KMS-11 (cell line): ENCODE measurements around the gene NAA35.

Experiments used
- H2AFZ ChIP-seq: fragments of 200-600 bp; sonication (generic); 2 replicates; pipeline ENCODE4 v1.6.1; 2016; ENCODE audit warnings: antibody characterized with exemption, mixed run types, low read depth
- H3K27ac ChIP-seq: fragments of 200-600 bp; sonication (generic); 2 replicates; pipeline ENCODE4 v1.6.1; 2016; ENCODE audit warnings: mild to moderate bottlenecking, mixed run types
- H3K27me3 ChIP-seq: fragments of 200-600 bp; sonication (generic); 2 replicates; pipeline ENCODE4 v1.6.1; 2017; ENCODE audit warnings: mild to moderate bottlenecking, low read depth, mixed run types, moderate library complexity; ENCODE audit not compliant: insufficient read depth
- H3K36me3 ChIP-seq: fragments of 200-600 bp; sonication (generic); 2 replicates; pipeline ENCODE4 v1.6.1; 2017; ENCODE audit warnings: mild to moderate bottlenecking, mixed run types; ENCODE audit not compliant: insufficient read depth
- H3K4me1 ChIP-seq: fragments of 200-600 bp; sonication (generic); 2 replicates; pipeline ENCODE4 v1.6.1; 2016; ENCODE audit warnings: mild to moderate bottlenecking, low read depth, mixed run types; ENCODE audit not compliant: poor library complexity, severe bottlenecking
- H3K4me2 ChIP-seq: fragments of 200-600 bp; sonication (generic); 2 replicates; pipeline ENCODE4 v1.7.0; 2016; ENCODE audit warnings: mild to moderate bottlenecking, mixed run types
- H3K4me3 ChIP-seq: fragments of 200-600 bp; sonication (generic); IDR thresholded peaks from 2 replicates; pipeline ENCODE4 v1.6.1; 2017; ENCODE audit warnings: low read depth, low read length, mixed read lengths; ENCODE audit not compliant: insufficient read depth
- H3K79me2 ChIP-seq: fragments of 200-600 bp; sonication (generic); 2 replicates; pipeline ENCODE4 v1.6.1; 2016; ENCODE audit warnings: low read depth, mixed run types; ENCODE audit not compliant: insufficient read depth
- H3K9ac ChIP-seq: fragments of 200-600 bp; sonication (generic); 2 replicates; pipeline ENCODE4 v1.6.1; 2016; ENCODE audit warnings: mild to moderate bottlenecking, mixed run types
- H4K20me1 ChIP-seq: fragments of 200-600 bp; sonication (generic); 2 replicates; pipeline ENCODE4 v1.6.1; 2016; ENCODE audit warnings: mild to moderate bottlenecking, mixed run types; ENCODE audit not compliant: insufficient read depth
- CTCF ChIP-seq: fragments of 200-600 bp; sonication (generic); conservative IDR thresholded peaks from 2 replicates; pipeline ENCODE4 v1.6.1; 2017; ENCODE audit warnings: low read depth, mild to moderate bottlenecking, antibody characterized with exemption, low read length, moderate library complexity, mixed read lengths

Gene NAA35

GRCh38 chr9:86040861-86041155 is 99.9 kb downstream of the NAA35 start:
- H3K4me2 ChIP-seq = no peak overlapping the region
- H2AFZ ChIP-seq = no peak overlapping the region
- no peaks in the 10 kb centered on the region for H3K36me3 ChIP-seq
- no peaks in the 10 kb centered on the region for H3K79me2 ChIP-seq
- H3K4me1 ChIP-seq = no peaks in the 10 kb centered on the region
- no peak overlapping the region for H3K9ac ChIP-seq
- TF ChIP-seq CTCF = no peak
- no peak overlapping the region for H3K27ac ChIP-seq
- no peak overlapping the region for H3K4me3 ChIP-seq
- no peaks in the 10 kb centered on the region for H3K27me3 ChIP-seq
- no peaks in the 10 kb centered on the region for H4K20me1 ChIP-seq

DNA sequence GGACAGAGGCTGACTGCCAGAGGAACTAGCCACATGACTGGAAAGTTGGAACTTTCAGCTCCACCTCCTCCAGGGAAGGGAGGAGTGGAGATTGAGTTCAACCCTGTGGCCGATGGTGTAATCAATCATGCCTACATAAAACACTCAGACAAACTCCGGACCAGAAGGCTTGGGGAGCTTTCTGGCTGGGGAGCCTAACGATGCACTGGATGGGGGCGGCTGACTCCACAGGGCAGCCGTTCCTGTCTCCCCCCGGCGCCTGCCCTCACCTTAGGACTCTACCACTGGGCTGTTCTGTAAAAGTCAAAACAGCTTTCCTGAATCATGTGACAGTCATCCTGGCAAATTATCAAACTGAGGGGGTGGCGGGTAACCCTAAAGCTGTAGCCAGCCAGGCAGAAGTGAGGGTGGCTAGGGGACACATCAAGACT is 100.4 kb downstream of the NAA35 start:
- Histone ChIP-seq H4K20me1 (no peaks in the 10 kb centered on the region), H3K4me2 (no peak overlapping the region), H2AFZ (no peak overlapping the region), H3K4me1 (no peaks in the 10 kb centered on the region), H3K4me3 (no peak overlapping the region), H3K9ac (no peak overlapping the region), H3K27me3 (no peaks in the 10 kb centered on the region), H3K79me2 (no peaks in the 10 kb centered on the region), H3K27ac (no peak overlapping the region), H3K36me3 (no peaks in the 10 kb centered on the region)
- TF ChIP-seq CTCF = no peak

GRCh38 chr9:86042199-86042978 is 101.4 kb downstream of the NAA35 start:
- TF ChIP-seq CTCF = no peak
- H3K9ac ChIP-seq = no peak overlapping the region
- H4K20me1 ChIP-seq = no peaks in the 10 kb centered on the region
- no peak overlapping the region for H2AFZ ChIP-seq
- no peaks in the 10 kb centered on the region for H3K79me2 ChIP-seq
- no peaks in the 10 kb centered on the region for H3K36me3 ChIP-seq
- no peak overlapping the region for H3K27ac ChIP-seq
- no peaks in the 10 kb centered on the region for H3K4me1 ChIP-seq
- no peak overlapping the region for H3K4me2 ChIP-seq
- H3K4me3 ChIP-seq = no peak overlapping the region
- no peaks in the 10 kb centered on the region for H3K27me3 ChIP-seq

DNA sequence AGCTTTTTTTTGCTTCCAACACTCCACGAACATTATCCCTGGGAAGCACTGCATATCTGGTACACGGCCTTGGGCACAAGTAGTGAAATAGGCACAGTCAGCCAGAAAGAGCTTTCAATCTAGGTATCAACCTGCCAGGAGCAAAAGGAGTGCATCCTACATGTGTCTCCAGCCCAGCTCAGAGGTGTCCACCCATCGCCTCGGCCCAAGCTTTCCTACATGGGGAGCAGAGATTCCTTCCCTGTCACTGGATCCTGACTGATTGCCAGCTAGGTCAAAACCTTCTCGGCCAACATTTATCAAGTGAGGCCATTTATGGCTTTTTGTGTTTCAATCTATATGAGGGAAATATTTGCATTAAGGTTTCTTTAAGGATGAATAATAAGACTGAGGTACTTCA is 102.6 kb downstream of the NAA35 start:
- Histone ChIP-seq H2AFZ (no peak overlapping the region), H3K9ac (no peak overlapping the region), H3K4me1 (no peaks in the 10 kb centered on the region), H4K20me1 (no peaks in the 10 kb centered on the region), H3K36me3 (no peaks in the 10 kb centered on the region), H3K27me3 (no peaks in the 10 kb centered on the region), H3K4me3 (no peak overlapping the region), H3K27ac (no peak overlapping the region), H3K4me2 (no peak overlapping the region), H3K79me2 (no peaks in the 10 kb centered on the region)
- TF ChIP-seq CTCF = no peak
